Parathyroid adenoma (tissue), 2 donors: Measurements from ENCODE around the gene C16orf87.

ENCODE experiments used
- H2AFZ ChIP-seq: fragments of 300-600 bp; sonication (generic); one replicate; pipeline ENCODE4 v1.7.0; 2017; ENCODE audit warnings: antibody characterized with exemption, mild to moderate bottlenecking
- H3K27ac ChIP-seq: fragments of 300-600 bp; sonication (generic); one replicate; pipeline ENCODE4 v1.7.0; 2017
- H3K27me3 ChIP-seq: fragments of 300-600 bp; sonication (generic); one replicate; pipeline ENCODE4 v1.7.0; 2017; ENCODE audit warnings: low read length; ENCODE audit not compliant: control insufficient read depth, insufficient read depth
- H3K36me3 ChIP-seq: fragments of 300-600 bp; sonication (generic); one replicate; pipeline ENCODE4 v1.7.0; 2017; ENCODE audit warnings: low read length; ENCODE audit not compliant: control insufficient read depth, insufficient read depth
- H3K4me1 ChIP-seq: fragments of 300-600 bp; sonication (generic); one replicate; pipeline ENCODE4 v1.7.0; 2017; ENCODE audit warnings: control low read depth
- H3K4me2 ChIP-seq: fragments of 300-600 bp; sonication (generic); one replicate; pipeline ENCODE4 v1.7.0; 2017; ENCODE audit warnings: low read length
- H3K4me3 ChIP-seq: fragments of 300-600 bp; sonication (generic); one replicate; pipeline ENCODE4 v1.7.0; 2017; ENCODE audit warnings: low read depth, low read length
- H3K79me2 ChIP-seq: fragments of 300-600 bp; sonication (generic); one replicate; pipeline ENCODE4 v1.7.0; 2017; ENCODE audit warnings: control low read depth
- H3K9ac ChIP-seq: fragments of 300-600 bp; sonication (generic); one replicate; pipeline ENCODE4 v1.7.0; 2017; ENCODE audit warnings: mild to moderate bottlenecking
- H3K9me3 ChIP-seq: fragments of 300-600 bp; sonication (generic); one replicate; pipeline ENCODE4 v1.7.0; 2017; ENCODE audit warnings: low read length; ENCODE audit not compliant: control insufficient read depth
- TF ChIP-seq, protein P1 (sequence below): fragments of 300-600 bp; sonication (generic); IDR thresholded peaks from one replicate; pipeline ENCODE4 v1.7.0; 2017; ENCODE audit warnings: antibody characterized with exemption, mild to moderate bottlenecking
- donor health status: primary hyperparathyroidism.

C16orf87 gene

DNA sequence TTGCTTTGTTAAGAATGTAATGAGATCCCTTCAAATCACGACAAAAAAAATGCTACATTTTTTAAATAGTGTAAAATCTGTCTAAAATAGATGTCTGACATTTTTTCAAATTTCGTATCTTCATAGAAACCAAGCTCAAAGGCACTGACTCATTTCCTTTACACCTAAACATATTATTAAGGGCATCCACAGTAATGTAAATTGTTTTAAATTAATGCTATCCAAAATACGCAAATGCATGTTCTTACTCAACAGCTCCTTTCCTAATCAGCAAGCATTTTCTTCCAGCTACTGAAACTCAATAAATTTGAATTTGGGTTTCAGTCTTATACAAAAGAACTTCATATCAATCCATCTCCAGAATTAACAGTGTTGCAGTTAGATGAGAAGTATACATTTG lies 4.3 kb downstream of the C16orf87 start:
- Histone ChIP-seq H3K4me1 (no peaks in the 10 kb centered on the region), H3K9me3 (no peaks in the 10 kb centered on the region), H3K79me2 (peaks cover 12% of the 10 kb centered on the region), H2AFZ (no peak overlapping the region), H3K4me2 (no peak overlapping the region), H3K4me3 (no peak overlapping the region), H3K27ac (no peak overlapping the region), H3K36me3 (no peaks in the 10 kb centered on the region), H3K9ac (no peak overlapping the region), H3K27me3 (no peaks in the 10 kb centered on the region)
- TF ChIP-seq, protein P1, sequence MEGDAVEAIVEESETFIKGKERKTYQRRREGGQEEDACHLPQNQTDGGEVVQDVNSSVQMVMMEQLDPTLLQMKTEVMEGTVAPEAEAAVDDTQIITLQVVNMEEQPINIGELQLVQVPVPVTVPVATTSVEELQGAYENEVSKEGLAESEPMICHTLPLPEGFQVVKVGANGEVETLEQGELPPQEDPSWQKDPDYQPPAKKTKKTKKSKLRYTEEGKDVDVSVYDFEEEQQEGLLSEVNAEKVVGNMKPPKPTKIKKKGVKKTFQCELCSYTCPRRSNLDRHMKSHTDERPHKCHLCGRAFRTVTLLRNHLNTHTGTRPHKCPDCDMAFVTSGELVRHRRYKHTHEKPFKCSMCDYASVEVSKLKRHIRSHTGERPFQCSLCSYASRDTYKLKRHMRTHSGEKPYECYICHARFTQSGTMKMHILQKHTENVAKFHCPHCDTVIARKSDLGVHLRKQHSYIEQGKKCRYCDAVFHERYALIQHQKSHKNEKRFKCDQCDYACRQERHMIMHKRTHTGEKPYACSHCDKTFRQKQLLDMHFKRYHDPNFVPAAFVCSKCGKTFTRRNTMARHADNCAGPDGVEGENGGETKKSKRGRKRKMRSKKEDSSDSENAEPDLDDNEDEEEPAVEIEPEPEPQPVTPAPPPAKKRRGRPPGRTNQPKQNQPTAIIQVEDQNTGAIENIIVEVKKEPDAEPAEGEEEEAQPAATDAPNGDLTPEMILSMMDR: no peak

DNA sequence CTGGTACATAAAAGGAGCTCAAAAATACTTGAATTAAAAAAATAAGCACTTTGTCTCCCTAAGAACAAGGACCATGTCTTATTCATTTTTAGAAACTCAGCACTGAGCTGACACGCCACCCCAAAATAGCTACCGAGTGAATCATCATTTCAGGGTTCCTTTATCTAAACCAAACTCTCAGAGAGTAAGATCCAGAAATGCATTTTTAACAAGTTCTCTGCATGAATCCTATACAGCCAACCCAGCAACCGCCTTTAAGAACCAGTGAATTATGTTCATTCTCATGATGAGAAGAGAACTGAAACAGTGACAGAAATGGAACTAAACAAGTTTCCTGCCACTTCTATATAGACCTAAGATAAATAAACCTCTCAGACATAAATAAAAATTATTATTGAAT lies 8.7 kb downstream of the C16orf87 start:
- Histone ChIP-seq H3K4me2 (no peak overlapping the region), H3K9me3 (no peaks in the 10 kb centered on the region), H2AFZ (no peak overlapping the region), H3K27me3 (no peaks in the 10 kb centered on the region), H3K36me3 (no peaks in the 10 kb centered on the region), H3K9ac (no peak overlapping the region), H3K4me1 (no peaks in the 10 kb centered on the region), H3K4me3 (no peak overlapping the region), H3K79me2 (peaks cover 8% of the 10 kb centered on the region), H3K27ac (no peak overlapping the region)
- TF ChIP-seq, protein P1: no peak

DNA sequence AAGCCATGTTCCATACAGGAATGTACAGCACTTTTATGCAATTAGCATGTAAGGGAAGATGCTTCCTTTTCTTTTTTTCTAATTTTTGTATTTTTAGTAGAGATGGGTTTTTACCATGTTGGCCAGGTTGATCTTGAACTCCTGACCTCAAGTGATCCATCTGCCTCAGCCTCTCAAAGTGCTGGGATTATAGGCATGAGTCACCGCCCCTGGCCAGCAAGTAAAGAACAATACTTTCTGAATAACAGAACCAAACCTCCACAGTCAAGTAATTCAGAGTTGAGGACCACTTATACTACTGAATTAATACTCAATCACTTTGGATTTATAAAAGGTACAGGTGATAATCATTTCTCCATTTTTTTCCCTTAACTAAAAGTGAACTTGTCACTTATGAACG lies 13.0 kb downstream of the C16orf87 start:
- H3K27ac ChIP-seq: no peak overlapping the region
- H3K4me1 ChIP-seq: no peaks in the 10 kb centered on the region
- TF ChIP-seq, protein P1: no peak
- H3K4me3 ChIP-seq: no peak overlapping the region
- no peaks in the 10 kb centered on the region for H3K27me3 ChIP-seq
- H2AFZ ChIP-seq: no peak overlapping the region
- no peaks in the 10 kb centered on the region for H3K36me3 ChIP-seq
- peaks cover 10% of the 10 kb centered on the region for H3K79me2 ChIP-seq
- no peak overlapping the region for H3K9ac ChIP-seq
- H3K4me2 ChIP-seq: no peak overlapping the region
- H3K9me3 ChIP-seq: no peaks in the 10 kb centered on the region

DNA sequence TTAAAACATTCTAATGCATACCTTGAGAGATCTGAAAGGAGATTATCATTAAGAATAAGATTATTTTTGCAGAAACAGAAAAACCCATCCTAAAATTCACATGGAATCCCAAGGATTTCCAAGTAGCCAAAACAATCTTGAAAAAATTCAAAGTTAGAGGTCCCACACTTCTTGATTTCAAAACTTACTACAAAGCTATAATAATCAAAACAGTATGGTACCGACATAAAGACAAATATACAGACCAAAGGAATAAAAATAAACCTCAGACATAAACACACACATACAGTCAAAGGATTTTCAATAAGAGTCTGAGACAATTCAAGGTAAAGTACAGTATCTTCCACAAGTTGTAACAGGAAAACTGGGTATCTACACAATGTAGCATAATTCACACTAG lies 16.2 kb downstream of the C16orf87 start:
- TF ChIP-seq, protein P1: no peak
- H3K4me2 ChIP-seq: no peak overlapping the region
- no peaks in the 10 kb centered on the region for H3K27me3 ChIP-seq
- no peak overlapping the region for H3K9ac ChIP-seq
- H3K27ac ChIP-seq: no peak overlapping the region
- H3K36me3 ChIP-seq: no peaks in the 10 kb centered on the region
- no peaks in the 10 kb centered on the region for H3K9me3 ChIP-seq
- no peak overlapping the region for H3K4me3 ChIP-seq
- H2AFZ ChIP-seq: no peak overlapping the region
- H3K79me2 ChIP-seq: peaks cover 10% of the 10 kb centered on the region
- no peaks in the 10 kb centered on the region for H3K4me1 ChIP-seq

DNA sequence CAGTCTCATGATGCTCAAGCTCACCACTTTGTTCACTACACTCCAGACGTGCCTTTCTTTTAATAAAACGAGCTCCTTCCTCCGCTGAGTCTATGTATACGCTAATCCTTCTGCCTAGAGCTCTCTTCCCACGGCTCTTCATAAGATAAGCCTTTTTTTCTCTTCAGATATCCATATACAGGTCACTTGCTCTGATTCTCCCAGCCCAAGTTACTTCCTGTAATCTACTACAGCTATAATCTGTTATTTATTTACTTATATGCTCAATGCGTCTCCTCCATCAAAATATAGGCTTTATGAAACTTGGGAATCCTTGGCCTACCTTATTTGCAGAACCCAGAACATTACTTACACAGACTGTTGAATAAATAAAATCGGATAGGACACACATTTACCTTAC lies 17.4 kb downstream of the C16orf87 start:
- TF ChIP-seq, protein P1: no peak
- Histone ChIP-seq H3K4me3 (no peak overlapping the region), H3K4me1 (peaks cover 11% of the 10 kb centered on the region), H3K27ac (peak overlapping the region; percentile 39), H3K36me3 (no peaks in the 10 kb centered on the region), H3K27me3 (no peaks in the 10 kb centered on the region), H2AFZ (no peak overlapping the region), H3K9ac (no peak overlapping the region), H3K9me3 (no peaks in the 10 kb centered on the region), H3K79me2 (peaks cover 8% of the 10 kb centered on the region), H3K4me2 (no peak overlapping the region)
